HG03159 (cell line): ENCODE results near the gene SLC4A3.
"Not testable (repeated sequence)": the region's sequence is repeated elsewhere in the genome, so short reads cannot be mapped to it uniquely, and the experiment has no call there.

Source experiments
- ATAC-seq: cut with Tn5 transposase; IDR thresholded peaks from one replicate; pipeline ENCODE4 v1.9.1; 2021; ENCODE audit warnings: mild to moderate bottlenecking, moderate library complexity; ENCODE audit not compliant: unreplicated experiment

SLC4A3 gene

DNA sequence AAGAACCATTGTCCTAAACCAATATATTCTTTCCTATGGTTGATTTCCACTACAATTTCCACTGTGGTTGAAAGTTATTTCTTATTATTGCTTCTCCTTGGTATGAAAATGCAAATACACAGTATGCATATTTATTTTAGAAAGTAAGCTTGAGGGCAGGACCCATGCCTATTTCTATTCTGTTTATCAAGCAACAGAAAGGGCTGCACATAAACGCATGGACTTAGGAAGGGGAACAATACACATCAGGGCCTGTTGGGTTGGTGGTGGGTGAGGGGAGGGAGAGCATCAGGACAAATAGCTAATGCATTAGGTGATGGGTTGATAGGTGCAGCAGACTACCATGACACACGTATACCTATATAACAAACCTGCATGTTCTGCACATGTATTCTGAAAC is 20.7 kb downstream of the SLC4A3 start:
- ATAC-seq, result no peak

GRCh38 chr2:219648963-219649362 is 21.5 kb downstream of the SLC4A3 start:
- no peak for ATAC-seq

GRCh38 chr2:219650426-219651248 is 23.2 kb downstream of the SLC4A3 start:
- ATAC-seq, result no peak

DNA sequence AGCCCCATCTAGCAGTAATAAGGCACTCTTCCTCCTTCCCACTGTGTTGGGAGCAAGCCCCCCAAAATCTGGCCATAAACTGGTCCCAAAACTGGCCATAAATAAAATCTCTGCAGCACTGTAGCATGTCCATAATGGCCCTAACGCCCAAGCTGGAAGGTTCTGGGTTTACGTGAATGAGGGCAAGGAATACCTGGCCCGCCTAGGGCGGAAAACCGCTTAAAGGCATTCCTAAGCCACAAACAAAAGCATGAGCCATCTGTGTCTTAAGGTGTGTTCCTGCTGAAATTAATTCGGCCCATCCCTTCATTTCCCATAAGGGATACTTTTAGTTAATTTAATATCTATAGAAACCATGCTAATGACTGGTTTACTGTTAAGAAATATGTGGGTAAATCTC is 24.2 kb downstream of the SLC4A3 start:
- ATAC-seq, result not testable (repeated sequence)

GRCh38 chr2:219656526-219656925 is 29.1 kb downstream of the SLC4A3 start:
- no peak for ATAC-seq

DNA sequence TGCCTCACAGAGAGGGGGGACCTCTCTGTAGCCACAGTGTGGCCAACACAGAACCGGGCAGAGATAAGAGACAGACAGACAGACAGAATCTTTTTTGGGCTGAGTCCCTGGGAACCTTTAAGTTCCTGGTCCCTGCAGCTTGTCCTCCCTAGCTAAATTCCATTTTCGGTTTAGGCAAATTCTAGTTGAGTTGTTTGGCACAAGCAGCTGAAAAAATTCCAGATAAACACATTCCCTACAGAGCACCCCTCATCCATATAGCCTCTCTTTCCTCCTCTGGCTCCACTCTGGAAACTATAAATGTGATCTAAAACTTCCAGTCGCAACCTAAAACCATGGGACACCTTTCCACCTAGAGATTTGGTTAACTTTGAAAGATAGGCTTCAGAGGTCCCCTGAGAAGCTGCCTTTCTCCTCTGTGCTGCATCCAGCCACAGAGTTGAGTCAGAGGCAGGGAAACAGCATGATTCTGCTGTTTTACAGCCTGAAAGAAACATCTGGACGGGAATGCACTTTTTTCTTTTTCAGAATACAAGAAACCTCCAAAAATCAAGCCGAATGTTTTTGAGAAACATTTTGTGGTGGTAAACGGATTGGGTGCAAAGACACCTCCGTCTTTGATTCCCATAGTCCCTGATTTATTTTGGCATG is 30.9 kb downstream of the SLC4A3 start:
- no peak for ATAC-seq

- ATAC-seq, result no peak
These were observed 31.4 kb downstream of the SLC4A3 start for GRCh38 chr2:219658874-219659273.

- ATAC-seq, result peak; percentile 89
These were observed 33.9 kb downstream of the SLC4A3 start for GRCh38 chr2:219661197-219661954.

DNA sequence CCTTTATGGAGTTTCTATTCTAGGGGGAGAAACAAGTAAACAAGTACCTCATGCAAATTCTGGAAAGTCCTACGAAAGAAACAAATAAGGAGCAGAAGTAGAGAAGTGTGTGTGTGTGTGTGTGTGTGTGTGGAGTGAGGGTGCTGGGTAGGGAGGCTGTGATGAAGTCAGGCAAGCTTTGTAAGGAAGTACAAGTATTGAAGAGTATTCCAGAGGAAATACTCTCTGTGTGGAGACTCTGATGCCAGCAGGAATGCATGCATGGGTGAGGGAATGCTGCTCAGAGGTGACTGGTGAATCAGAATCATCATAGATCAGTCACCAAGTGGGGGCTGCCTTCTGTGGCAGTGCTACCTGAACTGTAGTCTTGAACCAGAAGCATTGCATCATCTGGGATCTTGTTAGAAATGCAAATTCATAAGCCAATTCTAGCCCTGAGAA is 34.5 kb downstream of the SLC4A3 start:
- no peak for ATAC-seq

- no peak for ATAC-seq
These were observed 35.1 kb downstream of the SLC4A3 start for GRCh38 chr2:219662566-219662965.

DNA sequence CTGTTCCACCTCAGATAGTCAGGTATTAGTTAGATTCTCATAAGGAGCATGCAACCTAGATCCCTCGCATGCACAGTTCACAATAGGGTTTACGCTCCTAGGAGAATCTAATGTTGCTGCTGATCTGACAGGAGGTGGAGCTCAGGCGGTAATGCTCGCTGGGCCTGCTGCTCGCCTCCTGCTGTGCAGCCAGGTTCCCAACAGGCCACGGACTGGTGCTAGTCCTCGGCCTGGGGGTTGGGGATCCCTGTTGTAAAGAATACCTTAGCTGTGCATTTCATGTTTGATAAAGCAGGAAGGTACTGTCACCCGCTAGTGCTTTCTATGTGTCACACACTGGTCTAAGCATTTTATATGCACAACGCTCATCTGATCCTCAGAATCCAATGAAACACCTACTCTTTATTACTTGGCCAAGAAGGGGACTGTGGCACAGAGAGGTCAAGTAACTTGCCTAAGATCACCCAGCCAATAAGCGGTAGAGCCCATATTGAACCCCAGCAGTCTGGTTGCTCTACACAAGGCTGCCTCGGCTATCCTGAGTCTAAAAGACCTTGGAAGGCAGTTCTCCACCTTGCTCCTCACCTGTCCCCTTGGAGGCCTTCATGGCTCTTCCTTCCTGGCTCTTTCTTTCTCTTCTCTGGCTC is 35.8 kb downstream of the SLC4A3 start:
- ATAC-seq, result no peak

DNA sequence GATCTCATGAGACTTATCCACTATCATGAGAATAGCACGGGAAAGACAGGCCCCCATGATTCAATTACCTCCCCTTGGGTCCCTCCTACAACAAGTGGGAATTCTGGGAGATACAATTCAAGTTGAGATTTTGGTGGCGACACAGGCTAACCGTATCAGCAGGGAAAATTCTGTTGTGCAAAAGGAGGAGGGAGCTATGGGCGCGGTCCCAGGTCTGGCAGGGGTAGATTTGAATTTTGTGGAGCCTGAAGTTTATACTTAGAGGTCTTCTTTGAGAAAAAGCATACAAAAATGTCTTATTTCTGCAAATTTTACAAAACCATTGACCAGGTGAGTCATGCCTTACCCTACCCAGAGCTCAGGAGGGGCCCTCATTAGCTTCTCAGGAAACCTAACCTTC is 36.6 kb downstream of the SLC4A3 start:
- ATAC-seq, result no peak

GRCh38 chr2:219664944-219665343 is 37.5 kb downstream of the SLC4A3 start:
- ATAC-seq, result no peak

DNA sequence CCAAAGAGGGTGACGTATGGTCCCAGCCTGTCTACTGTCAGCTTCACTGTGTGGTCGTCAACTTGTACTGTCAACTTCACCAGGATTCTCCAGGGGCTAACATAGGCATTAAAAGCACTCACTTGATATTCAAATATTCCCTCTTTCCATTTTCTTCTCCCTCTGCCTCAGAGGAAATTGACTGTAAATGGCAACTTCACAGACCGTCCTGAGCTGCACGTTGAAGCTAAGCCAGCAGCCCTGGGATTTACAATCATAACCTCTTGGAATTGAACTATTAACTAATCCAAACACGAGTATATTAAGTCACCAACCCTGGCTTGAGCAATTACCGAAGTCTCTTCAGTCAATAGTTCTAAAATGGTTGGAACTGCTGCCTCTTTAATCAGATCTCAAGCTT is 38.5 kb downstream of the SLC4A3 start:
- ATAC-seq, result no peak

GRCh38 chr2:219668316-219668715 is 40.9 kb downstream of the SLC4A3 start:
- ATAC-seq, result no peak

DNA sequence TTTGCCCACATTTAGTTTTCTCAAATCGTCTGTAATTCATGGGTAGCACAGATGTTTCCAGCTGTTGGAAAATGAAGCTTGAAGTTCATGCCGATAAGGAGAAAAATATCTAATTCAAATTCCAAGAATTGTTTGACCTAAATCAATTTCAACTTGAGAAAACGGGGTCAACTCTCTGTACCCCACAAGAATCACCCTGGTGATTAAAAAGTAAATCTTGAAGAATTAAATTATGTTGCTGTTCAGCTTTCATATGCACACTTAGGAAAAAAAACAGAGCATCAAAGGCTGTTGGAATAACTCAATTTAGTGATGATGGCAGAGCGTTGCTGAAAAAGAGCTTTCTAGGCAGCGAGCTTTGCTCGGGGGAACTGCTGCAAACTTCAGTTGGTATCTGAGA is 43.0 kb downstream of the SLC4A3 start:
- ATAC-seq, result no peak

DNA sequence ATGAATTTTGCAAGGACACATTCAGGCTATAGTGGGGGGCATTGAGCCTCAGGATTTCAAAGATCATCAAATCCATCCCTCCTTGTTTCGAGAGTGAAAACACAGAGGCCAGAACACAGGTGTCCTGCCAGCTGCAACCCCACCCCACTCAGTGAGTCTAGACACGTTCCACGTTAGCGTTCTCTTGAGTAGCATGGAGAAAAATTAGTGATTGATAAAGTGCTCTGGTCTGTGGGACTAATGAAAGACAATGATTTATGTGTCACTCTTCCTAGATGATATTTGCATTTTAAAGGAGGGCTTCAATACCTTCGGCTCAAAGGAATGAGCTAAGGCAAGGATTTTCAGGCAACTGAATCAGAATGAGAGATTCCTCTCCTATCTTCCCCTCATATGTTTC is 43.8 kb downstream of the SLC4A3 start:
- no peak for ATAC-seq

GRCh38 chr2:219672406-219672805 is 45.0 kb downstream of the SLC4A3 start:
- no peak for ATAC-seq

- ATAC-seq, result no peak
These were observed 47.8 kb downstream of the SLC4A3 start for GRCh38 chr2:219675221-219675620.

DNA sequence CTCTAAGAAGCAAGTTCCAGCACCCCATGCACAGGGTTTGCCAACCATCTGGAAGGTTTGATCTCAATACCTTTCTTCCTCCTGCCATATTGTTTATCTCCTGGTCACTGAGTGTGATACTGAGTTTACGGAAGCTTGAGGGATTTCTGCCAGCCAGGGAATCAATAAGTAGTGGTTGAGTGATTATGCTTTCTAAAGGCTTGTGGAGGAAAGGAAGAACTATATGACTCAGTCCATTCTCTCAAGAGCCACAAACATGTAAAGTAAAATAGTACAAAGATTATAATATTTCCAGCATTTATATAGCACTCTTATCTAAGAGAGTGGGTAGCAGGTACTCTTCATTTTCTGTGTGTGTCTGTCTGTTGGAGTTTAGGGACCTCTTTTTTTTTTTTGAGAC is 49.2 kb downstream of the SLC4A3 start:
- ATAC-seq, result no peak

DNA sequence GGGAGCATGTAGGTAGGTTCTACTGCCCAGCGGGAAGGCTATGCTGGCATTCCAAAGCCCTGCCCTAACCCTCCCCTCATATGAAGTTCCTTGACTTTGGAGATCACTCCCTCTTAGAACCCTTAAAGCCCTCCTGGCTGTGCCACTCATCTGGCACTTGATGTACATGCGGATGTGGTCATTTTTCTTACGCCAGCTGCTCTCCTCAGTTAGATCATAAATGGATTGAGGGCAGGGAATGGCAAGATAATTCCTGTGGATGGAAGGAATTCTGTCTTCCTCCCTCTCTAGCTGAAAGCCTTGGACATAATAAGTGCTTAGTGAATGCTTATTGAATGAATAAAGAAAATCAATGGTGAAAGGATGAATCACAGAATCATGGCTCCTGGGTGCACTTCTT is 51.6 kb downstream of the SLC4A3 start:
- no peak for ATAC-seq
